ENCODE data around the gene PHOX2B.
"Not testable (repeated sequence)": the region's sequence is repeated elsewhere in the genome, so short reads cannot be mapped to it uniquely, and the experiment has no call there.

Gene PHOX2B

GRCh38 chr4:41747230-41748055, 1.1 kb downstream of the PHOX2B start:
- DNase-seq, result no peak

- no peak for DNase-seq
Observed at GRCh38 chr4:41746440-41747229, 1.9 kb downstream of the PHOX2B start.

DNA sequence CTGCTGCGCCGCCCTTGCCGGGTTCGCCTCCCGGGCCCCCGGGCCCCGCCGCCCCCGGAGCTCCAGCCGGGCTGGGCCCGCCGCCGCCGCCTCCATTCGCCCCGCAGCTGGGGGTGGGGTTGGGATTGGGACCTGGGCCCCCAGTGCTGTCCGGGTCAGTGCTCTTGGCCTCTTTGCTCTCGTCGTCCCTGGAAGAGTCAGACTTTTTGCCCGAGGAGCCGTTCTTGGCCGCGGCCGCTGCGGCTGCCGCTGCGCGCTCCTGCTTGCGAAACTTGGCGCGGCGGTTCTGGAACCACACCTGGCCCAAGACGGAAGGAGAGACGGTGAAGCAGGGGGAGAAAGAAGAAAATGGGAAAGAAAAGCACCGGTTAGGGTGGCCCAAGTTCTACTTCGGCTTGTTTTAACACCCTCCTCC, 2.5 kb downstream of the PHOX2B start:
- DNase-seq, result no peak

DNA sequence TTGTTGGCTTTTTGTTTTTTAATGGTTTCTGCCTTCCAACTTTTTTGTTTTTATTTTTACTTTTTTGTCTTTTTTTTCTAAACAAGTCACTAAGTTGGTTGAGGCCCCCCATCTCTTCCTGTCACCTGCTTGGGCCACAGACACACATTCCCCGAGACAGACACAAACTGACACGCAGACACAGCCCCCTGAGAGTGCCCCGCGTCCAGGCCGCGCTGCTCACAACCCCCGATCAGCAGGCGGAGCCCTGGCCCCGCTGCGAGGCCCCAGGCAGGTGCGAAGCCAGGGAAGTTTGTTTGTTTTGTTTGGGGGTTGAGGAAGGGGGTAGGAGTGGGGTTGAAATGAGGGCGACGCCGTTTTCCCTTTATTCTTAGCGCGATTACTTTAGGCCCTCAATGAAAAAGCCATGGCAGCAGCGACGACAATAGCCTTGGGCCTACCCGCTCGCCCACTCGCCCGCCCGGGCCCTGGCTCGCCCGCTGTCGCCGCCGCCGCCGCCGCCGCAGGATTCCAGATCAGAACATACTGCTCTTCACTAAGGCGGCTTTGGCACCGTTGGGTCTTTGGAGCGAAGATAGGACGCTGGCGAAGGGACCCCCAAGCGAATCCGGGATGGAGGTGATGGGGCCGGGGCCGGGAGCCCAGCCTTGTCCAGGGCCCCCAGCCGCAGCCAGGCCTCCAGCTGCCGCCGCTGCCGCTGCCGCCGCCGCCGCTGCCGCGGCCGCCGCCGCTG, 3.1 kb downstream of the PHOX2B start:
- no peak for DNase-seq

- DNase-seq, result no peak
Observed at GRCh38 chr4:41744572-41745291, 3.8 kb downstream of the PHOX2B start.

DNA sequence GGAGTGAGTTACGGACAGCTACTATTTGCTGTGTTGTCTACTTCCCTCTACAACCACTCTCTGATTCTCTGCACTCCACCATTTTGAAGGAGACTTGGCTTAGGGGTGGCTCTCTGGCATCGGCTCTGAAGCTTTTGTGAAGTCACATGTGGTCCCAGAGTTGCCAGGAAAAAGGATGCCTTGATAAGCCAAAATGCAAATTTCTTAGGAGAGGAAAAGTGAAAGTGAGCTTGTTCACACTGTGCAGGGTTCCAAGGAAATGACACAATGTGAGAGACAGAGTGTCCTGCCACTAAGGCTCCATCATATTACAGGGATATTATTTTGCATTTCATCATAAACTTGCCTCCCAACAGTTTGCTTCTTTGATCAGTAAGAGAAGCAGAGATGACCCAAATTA, 7.2 kb downstream of the PHOX2B start:
- DNase-seq, result no peak

DNA sequence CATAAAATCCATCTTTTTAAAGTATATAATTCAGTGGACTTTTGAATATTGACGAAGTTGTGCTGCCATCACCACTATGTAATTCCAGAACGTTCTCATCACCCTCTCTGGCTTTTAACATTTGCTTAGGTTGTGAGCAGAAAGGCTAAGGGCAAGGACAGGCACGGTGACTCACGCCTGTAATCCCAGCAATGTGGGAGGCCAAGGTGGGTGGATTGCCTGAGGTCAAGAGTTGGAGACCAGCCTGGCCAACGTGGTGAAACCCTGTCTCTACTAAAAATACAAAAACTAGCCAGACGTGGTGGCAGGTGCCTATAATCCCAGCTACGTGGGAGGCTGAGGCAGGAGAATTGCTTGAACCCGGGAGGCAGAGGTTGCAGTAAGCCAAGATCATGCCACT, 11.0 kb downstream of the PHOX2B start:
- DNase-seq, result not testable (repeated sequence)

DNA sequence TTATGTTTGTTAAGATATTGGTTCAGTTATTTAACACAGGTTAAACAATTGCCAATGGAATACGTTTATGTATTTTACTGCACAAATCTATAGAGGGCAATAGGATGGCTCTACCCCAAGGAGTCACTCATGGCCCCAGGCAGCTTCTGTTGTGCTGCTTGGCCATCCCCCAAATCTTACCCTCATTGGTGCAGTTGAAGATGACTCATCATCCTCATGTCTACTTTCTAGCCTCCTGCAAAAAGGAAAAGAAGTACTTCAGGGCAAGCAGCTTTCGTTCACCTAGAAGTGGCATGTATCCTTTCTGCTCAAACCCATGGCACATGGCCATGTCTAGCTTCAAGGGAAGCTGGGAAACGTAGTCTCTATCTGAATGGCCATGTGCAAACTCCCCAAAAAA, 14.2 kb downstream of the PHOX2B start:
- DNase-seq, result no peak

DNA sequence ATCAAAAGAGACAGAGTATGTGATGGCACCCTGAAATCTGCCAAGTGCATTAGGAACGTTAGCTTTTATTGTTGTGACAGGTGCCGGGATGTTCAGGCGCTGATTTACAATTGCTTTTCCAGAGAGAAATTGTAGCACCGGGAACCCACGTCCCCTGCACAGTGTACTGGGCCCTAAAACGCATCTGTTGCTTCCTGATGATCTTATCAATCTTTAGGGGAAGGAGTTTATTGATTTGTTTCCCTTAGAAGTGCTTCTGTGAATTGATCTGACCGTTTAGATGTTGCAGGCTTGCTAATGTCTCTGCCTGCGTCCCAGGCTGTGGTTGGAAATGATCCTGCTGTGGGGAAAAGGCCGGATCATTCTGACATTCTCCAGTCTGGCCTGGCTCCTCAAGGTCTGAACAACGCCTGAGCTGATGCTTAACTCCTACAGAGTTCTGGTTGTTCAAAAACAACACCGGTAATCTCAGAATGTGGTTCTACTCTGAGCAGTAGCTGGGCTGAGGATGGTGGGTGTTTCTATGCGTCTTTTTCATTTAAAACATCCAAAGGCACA, 16.9 kb downstream of the PHOX2B start:
- DNase-seq, result no peak

- no peak for DNase-seq
Observed at GRCh38 chr4:41728573-41728913, 20.0 kb downstream of the PHOX2B start.

DNA sequence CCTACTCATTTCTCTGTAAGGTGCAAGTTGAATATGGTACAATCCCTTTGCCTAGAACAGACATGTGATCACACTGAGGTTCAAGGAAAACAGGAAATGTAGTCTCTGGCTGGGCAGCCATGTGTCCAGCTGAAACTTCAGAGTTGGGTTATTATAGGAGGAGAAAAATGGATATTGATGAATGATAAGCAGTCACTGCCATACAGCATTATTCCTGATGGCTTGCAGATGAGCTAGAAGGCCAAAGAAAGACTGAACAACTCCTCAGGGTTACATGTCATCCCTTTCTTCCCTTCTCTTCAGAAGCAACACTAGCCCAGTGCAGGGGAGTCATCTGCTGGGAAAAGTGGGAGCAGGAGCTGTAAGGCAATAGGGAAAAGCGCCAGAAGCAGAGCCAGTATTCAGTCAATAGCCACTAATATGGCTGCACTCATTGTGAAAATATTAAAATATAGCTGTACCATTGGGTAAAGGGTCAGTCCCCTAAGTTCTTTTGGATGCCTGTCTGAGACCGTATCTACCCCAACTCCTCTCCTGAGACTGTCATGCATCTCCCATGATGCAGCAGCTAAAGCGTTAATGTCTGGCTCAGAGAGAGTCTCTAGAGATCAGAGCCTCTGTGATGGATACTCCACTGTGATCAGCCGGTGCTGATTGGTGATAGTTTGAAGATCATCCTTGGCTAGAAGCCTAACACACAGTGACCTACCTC, 20.5 kb downstream of the PHOX2B start:
- no peak for DNase-seq

- DNase-seq, result no peak
Observed at GRCh38 chr4:41725254-41725653, 23.3 kb downstream of the PHOX2B start.

GRCh38 chr4:41723286-41723685, 25.2 kb downstream of the PHOX2B start:
- DNase-seq, result no peak

GRCh38 chr4:41722181-41722580, 26.3 kb downstream of the PHOX2B start:
- no peak for DNase-seq

GRCh38 chr4:41719417-41719816, 29.1 kb downstream of the PHOX2B start:
- DNase-seq, result no peak

DNA sequence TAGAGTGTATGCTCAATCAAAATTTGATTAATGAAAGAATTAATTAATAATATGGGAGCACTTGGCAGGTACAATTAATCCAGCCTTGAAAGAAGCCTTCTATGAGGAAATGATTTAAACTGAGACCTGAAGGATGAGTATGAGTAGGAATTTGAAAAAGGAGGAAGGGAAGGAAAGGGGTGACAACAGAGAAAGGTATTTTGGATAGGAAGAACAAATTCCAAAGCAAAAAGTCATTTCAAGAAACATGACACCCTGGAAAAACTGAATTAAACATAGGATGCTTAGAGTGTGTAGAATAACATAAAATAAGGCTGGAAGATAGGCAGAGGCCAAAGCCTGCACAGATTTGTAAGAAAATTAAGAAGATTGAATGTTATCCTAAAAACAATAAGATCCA, 29.6 kb downstream of the PHOX2B start:
- DNase-seq, result no peak

DNA sequence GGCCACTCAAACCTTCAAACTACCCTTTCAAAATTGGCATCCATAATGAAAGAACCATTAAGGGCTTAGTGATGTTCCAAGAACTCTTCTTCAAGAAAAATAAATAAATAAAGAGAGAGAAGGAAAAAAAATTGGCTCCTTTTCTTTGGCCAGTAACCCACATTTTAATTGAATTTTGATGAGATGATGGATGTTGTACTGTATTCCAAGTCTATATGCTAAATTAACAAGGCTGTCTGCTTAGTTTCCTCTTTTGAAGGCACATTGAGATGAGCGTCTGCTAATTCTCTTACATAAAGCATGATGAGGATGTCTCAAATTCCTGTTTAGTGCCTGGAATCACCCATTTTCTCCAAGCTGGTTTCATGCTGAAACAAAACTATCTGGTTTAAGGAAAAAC, 33.4 kb downstream of the PHOX2B start:
- no peak for DNase-seq

- no peak for DNase-seq
Observed at GRCh38 chr4:41714364-41715000, 34.0 kb downstream of the PHOX2B start.

DNA sequence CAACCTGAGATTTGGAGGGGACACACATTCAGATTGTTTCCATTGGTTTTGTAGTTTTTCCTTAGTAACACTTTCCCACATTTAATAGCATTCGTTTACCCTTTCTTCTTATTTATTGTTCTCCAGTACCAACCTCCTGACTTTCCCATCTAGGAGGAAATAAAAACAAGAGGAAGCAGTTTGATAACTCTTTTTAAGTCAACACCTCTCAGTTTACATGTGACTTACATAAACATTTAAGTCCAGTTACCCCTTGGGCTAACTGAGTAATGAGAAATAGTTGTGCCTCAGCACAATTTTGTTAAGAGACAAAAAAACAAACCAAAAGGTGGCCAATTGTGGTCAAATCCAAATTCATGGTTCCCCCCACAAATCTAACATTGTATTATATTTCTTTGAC, 34.8 kb downstream of the PHOX2B start:
- no peak for DNase-seq

DNA sequence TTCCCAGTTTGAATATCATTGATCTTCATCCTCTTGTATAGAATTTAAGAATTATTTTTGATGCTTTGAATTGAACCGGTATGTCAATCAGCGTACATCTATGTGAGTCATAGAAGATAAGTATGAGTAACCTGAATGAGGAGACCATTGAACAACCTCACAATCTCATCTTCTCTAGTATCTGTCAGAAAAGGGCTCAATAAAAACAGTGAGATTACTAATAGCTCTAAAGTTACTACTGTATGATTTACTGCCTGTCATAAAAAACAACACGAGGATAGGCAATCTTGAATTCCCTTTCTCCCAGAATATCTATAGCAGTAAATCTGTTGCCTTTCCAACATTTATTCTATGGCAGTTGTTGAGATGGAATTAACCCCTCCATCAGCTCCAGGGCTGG, 36.1 kb downstream of the PHOX2B start:
- DNase-seq, result no peak

GRCh38 chr4:41711654-41712053, 36.9 kb downstream of the PHOX2B start:
- DNase-seq, result not testable (repeated sequence)
